A673 (cell line): ENCODE measurements around the gene ZBTB20.

ENCODE experiments used
- CTCF ChIP-seq: fragments of 300-800, 200-600 bp; sonication (generic); conservative IDR thresholded peaks from 2 replicates; pipeline ENCODE4 v1.5.1; 2017; ENCODE audit warnings: low read depth, mild to moderate bottlenecking, antibody characterized with exemption, low read length, moderate library complexity, mixed read lengths
- EZH2 ChIP-seq: fragments of 200-600 bp; sonication (generic); IDR thresholded peaks from 2 replicates; pipeline ENCODE4 v1.6.1; 2017; ENCODE audit warnings: borderline replicate concordance, low read depth, mild to moderate bottlenecking, mixed read lengths, antibody characterized with exemption, low read length; ENCODE audit not compliant: poor library complexity, severe bottlenecking

- TF ChIP-seq CTCF, result peak; percentile 69
- no peak for TF ChIP-seq EZH2
Measured at GRCh38 chr3:114527036-114527644, 619.9 kb downstream of the ZBTB20 start.
